HL-60 (cell line): ENCODE data around the gene SMPD4.
"Not testable (repeated sequence)": the region's sequence is repeated elsewhere in the genome, so short reads cannot be mapped to it uniquely, and the experiment has no call there.

ENCODE experiments used
- GABPA ChIP-seq: IDR thresholded peaks from 2 replicates; pipeline ENCODE4 v1.6.1; 2012; ENCODE audit warnings: low read depth
- POLR2AphosphoS5 ChIP-seq: IDR thresholded peaks from 2 replicates; pipeline ENCODE4 v1.6.1; 2012; ENCODE audit warnings: low read depth
- SPI1 ChIP-seq: IDR thresholded peaks from 2 replicates; pipeline ENCODE4 v1.6.1; 2012; ENCODE audit warnings: low read depth, mild to moderate bottlenecking, borderline replicate concordance
- TF ChIP-seq, protein P1 (sequence below): IDR thresholded peaks from one replicate; pipeline ENCODE4 v1.5.1; 2011; ENCODE audit warnings: low read length, control low read depth, inconsistent platforms; ENCODE audit not compliant: insufficient read depth
- TF ChIP-seq, protein P2 (sequence below): IDR thresholded peaks from 2 replicates; pipeline ENCODE4 v1.6.1; 2012; ENCODE audit warnings: low read depth; ENCODE audit not compliant: insufficient replicate concordance

DNA sequence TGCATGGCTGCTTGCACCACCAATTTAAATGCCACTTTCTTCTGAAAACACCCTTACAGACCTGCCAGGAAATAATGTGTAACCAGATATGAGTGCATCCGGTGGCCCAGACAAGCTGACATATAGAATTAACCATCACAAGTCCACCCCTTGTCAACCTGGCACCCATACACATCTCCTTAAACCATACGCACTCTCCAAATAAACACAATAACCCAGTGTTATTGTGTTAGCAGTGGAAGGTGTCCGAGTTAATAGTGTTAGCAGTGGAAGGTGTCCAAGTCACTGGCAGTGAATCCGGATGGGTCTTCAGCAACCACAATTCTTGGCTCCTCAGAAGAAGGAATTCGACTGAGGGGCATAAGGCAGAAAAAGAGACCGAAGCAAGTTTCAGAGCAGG lies 32.9 kb downstream of the SMPD4 start:
- TF ChIP-seq, protein P1, sequence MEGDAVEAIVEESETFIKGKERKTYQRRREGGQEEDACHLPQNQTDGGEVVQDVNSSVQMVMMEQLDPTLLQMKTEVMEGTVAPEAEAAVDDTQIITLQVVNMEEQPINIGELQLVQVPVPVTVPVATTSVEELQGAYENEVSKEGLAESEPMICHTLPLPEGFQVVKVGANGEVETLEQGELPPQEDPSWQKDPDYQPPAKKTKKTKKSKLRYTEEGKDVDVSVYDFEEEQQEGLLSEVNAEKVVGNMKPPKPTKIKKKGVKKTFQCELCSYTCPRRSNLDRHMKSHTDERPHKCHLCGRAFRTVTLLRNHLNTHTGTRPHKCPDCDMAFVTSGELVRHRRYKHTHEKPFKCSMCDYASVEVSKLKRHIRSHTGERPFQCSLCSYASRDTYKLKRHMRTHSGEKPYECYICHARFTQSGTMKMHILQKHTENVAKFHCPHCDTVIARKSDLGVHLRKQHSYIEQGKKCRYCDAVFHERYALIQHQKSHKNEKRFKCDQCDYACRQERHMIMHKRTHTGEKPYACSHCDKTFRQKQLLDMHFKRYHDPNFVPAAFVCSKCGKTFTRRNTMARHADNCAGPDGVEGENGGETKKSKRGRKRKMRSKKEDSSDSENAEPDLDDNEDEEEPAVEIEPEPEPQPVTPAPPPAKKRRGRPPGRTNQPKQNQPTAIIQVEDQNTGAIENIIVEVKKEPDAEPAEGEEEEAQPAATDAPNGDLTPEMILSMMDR: not testable (repeated sequence)
- TF ChIP-seq, protein P2, sequence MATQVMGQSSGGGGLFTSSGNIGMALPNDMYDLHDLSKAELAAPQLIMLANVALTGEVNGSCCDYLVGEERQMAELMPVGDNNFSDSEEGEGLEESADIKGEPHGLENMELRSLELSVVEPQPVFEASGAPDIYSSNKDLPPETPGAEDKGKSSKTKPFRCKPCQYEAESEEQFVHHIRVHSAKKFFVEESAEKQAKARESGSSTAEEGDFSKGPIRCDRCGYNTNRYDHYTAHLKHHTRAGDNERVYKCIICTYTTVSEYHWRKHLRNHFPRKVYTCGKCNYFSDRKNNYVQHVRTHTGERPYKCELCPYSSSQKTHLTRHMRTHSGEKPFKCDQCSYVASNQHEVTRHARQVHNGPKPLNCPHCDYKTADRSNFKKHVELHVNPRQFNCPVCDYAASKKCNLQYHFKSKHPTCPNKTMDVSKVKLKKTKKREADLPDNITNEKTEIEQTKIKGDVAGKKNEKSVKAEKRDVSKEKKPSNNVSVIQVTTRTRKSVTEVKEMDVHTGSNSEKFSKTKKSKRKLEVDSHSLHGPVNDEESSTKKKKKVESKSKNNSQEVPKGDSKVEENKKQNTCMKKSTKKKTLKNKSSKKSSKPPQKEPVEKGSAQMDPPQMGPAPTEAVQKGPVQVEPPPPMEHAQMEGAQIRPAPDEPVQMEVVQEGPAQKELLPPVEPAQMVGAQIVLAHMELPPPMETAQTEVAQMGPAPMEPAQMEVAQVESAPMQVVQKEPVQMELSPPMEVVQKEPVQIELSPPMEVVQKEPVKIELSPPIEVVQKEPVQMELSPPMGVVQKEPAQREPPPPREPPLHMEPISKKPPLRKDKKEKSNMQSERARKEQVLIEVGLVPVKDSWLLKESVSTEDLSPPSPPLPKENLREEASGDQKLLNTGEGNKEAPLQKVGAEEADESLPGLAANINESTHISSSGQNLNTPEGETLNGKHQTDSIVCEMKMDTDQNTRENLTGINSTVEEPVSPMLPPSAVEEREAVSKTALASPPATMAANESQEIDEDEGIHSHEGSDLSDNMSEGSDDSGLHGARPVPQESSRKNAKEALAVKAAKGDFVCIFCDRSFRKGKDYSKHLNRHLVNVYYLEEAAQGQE: not testable (repeated sequence)
- not testable (repeated sequence) for TF ChIP-seq SPI1, GABPA, POLR2AphosphoS5
